ENCODE data around the gene IPO8. TPM values are rescaled to one million over a fixed set of nuclear protein-coding genes. Genes with fewer than 3 reads are reported as not detected.
"Not testable (repeated sequence)": the region's sequence is repeated elsewhere in the genome, so short reads cannot be mapped to it uniquely, and the experiment has no call there.

IPO8 gene
- total RNA-seq, 1 donor from 2014 or later: 43.5 TPM

DNA sequence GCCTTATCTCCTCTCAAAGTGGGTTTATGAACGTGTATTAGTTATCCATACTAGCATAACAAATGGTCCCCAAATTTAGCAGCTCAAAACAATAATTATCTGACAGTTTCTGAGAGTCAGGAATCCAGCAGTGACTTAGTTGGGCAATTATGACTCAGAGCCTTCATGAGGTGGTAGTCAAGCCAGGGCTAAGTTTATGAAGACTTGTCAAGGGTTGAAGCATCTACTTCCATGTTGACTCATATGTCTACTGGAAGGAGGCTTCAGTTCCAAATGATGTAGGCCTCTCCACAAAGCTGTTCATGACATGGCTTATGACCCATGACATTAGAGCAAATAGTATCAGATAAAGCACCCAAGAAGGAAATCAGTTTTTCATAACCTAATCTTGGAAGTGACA lies 73.2 kb downstream of the IPO8 start:
- no peaks in the 10 kb centered on the region for H3K27me3 Mint-ChIP-seq (ENCODE audit: low read depth)
- H3K9me3 Mint-ChIP-seq: no peaks in the 10 kb centered on the region
- no peak for TF ChIP-seq CTCF (conservative IDR thresholded peaks at IDR 0.05)
- H3K4me1 Mint-ChIP-seq: peaks cover 9% of the 10 kb centered on the region
- H3K4me3 Mint-ChIP-seq: no peak overlapping the region
- no peak overlapping the region for H3K27ac Mint-ChIP-seq (ENCODE audit: unreplicated experiment)
- H3K36me3 Mint-ChIP-seq (ENCODE audit: low read depth): peaks cover 6% of the 10 kb centered on the region
- DNase-seq (ENCODE audit: low read depth, low spot score): no peak

DNA sequence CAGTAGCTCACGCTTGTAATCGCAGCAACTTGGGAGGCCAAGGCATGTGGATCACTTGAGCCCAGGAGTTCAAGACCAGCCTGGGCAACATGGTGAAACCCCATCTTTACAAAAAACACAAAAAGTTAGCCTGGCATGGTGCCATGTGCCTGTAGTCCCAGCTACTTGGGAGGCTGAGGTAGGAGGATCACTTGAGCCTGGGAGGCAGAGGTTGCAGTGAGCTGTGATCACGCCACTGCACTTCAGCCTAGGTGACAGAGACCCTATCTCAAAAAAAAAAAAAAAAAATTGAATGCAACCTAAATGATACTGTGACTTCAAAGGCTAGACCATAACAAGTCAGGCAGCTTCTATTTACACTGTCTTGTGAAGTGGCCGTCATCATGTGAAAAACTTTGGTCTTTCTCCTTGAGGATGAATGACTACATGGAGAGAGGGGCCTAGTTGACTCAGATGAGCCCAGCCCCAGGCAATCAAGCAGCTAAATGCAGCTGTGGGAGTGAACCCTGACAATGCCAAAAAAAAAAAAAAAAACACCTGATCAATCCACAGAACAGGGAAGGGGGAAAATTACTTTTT lies 73.9 kb downstream of the IPO8 start:
- H3K9me3 Mint-ChIP-seq; DNase-seq (ENCODE audit: low read depth, low spot score); H3K27me3 Mint-ChIP-seq (ENCODE audit: low read depth); H3K4me1 Mint-ChIP-seq; H3K4me3 Mint-ChIP-seq; H3K36me3 Mint-ChIP-seq (ENCODE audit: low read depth); H3K27ac Mint-ChIP-seq (ENCODE audit: unreplicated experiment): not testable (repeated sequence)

DNA sequence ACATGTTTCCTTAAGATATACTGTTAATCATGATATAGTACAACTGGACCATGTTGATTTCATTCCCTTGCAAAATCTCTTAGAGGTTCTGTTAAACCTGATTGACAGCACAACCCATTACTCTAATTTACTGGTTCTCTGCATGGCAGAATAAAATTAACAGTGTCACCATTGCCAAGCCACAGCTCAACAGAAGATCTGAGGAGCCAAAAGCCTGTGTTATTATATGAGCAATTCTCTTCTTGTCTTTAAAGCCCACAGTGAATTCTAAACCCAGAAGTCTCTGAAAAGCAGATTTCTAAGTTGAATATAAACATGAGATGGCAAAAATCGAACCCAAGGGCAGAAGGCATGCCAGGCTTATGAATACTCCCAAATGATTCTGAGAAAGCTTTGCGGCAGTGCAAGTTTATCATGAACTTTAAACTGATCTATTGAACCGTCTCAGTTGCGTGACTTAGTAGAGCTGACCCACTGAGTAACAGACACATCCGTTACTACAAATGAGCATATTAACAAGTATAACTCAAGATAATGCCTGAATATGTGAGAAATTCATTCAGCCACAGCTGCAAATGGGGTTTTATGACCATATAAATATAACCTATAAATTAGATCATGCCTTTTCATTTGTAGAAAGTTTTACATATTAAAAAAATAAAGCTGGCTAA lies 78.2 kb downstream of the IPO8 start:
- Mint-ChIP-seq H3K27ac (ENCODE audit: unreplicated experiment) (no peak overlapping the region), H3K4me1 (peaks cover 13% of the 10 kb centered on the region), H3K4me3 (no peak overlapping the region), H3K27me3 (ENCODE audit: low read depth) (no peaks in the 10 kb centered on the region), H3K9me3 (no peaks in the 10 kb centered on the region), H3K36me3 (ENCODE audit: low read depth) (peaks cover 2% of the 10 kb centered on the region)
- TF ChIP-seq CTCF (conservative IDR thresholded peaks at IDR 0.05): no peak
- no peak for DNase-seq (ENCODE audit: low read depth, low spot score)

- no peak for DNase-seq (ENCODE audit: low read depth, low spot score)
- Mint-ChIP-seq H3K36me3 (ENCODE audit: low read depth) (no peaks in the 10 kb centered on the region), H3K27ac (ENCODE audit: unreplicated experiment) (peak overlapping the region; percentile 86), H3K4me1 (peaks cover 13% of the 10 kb centered on the region), H3K4me3 (no peak overlapping the region), H3K27me3 (ENCODE audit: low read depth) (no peaks in the 10 kb centered on the region), H3K9me3 (peaks cover 3% of the 10 kb centered on the region)
- TF ChIP-seq CTCF (conservative IDR thresholded peaks at IDR 0.05): no peak
Measured at GRCh38 chr12:30614031-30614430, 81.6 kb downstream of the IPO8 start.

DNA sequence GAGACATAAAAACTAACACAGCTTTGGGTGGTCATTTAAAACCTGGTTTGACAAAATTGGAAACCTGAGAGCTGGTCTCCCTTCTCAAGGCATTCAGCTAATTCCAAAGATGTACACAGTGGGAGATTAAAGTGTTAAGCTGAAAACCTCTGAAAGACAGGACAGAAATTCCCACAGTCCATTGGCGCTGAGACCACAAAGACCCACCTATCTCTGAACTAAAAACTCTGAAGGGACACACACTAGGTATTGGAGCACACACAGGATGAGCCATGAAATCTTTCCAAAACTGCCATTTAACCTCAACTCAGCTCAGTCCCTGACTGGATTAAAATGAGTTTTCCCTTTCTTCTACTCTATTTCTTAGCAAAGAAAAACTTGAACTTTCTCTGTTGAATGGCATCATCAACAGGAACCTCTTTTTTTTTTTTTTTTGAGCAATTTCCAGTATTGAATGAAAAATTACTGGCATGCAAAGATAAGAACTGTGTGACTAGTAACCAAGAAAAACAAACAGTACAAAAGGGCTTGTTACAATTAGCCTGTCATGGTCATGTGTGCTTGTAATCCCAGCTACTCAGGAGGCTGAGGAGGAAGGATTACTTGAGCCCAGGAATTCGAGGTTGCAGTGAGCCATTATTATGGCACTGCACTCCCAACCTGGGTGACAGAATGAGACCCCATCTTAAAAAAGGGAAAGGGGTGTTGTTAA lies 82.4 kb downstream of the IPO8 start:
- no peaks in the 10 kb centered on the region for H3K27me3 Mint-ChIP-seq (ENCODE audit: low read depth)
- H3K36me3 Mint-ChIP-seq (ENCODE audit: low read depth): peaks cover 5% of the 10 kb centered on the region
- no peak for DNase-seq (ENCODE audit: low read depth, low spot score)
- no peak overlapping the region for H3K4me3 Mint-ChIP-seq
- H3K9me3 Mint-ChIP-seq: peaks cover 5% of the 10 kb centered on the region
- H3K4me1 Mint-ChIP-seq: peaks cover 10% of the 10 kb centered on the region
- H3K27ac Mint-ChIP-seq (ENCODE audit: unreplicated experiment): no peak overlapping the region
- TF ChIP-seq CTCF (conservative IDR thresholded peaks at IDR 0.05): no peak

DNA sequence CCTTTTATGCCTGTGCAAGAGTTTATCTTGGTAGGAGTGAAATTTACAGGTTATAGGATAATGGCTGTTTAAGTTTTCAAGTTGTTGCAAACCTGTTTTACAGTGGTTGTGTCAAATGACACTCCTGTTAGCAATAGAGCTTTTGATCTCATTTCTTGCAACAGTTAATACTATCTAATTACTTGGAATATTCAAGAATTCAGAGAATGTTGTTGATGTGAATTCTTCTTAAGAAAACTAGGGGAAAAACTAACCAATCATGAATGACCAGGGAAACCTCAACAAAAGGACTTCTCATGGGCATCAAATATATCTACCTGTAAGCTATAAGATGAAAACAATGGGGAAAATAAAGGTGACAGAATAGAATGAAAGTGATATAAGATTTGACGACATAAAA lies 85.0 kb downstream of the IPO8 start:
- no peak for TF ChIP-seq CTCF (conservative IDR thresholded peaks at IDR 0.05)
- Mint-ChIP-seq H3K4me1 (peaks cover 7% of the 10 kb centered on the region), H3K9me3 (peaks cover 10% of the 10 kb centered on the region), H3K4me3 (no peak overlapping the region), H3K27ac (ENCODE audit: unreplicated experiment) (peak overlapping the region; percentile 15), H3K36me3 (ENCODE audit: low read depth) (peaks cover 9% of the 10 kb centered on the region), H3K27me3 (ENCODE audit: low read depth) (no peaks in the 10 kb centered on the region)
- DNase-seq (ENCODE audit: low read depth, low spot score): no peak

DNA sequence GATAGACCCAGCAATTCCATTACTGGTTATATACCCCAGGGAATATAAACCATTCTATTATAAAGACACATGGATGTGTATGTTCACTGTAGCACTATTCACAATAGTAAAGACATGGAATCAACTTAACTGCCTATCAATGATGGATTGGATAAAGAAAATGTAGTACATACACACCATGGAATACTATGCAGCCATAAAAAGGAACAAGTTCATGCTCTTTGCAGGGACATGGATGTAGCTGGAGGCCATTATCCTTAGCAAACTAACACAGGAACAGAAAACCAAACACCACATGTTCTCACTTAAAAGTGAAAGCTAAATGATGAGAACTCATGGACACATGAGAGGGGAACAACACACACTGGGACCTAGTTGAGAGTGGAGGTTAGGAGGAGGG lies 85.8 kb downstream of the IPO8 start:
- H3K4me3 Mint-ChIP-seq; H3K36me3 Mint-ChIP-seq (ENCODE audit: low read depth); H3K9me3 Mint-ChIP-seq; H3K4me1 Mint-ChIP-seq; H3K27me3 Mint-ChIP-seq (ENCODE audit: low read depth); DNase-seq (ENCODE audit: low read depth, low spot score); H3K27ac Mint-ChIP-seq (ENCODE audit: unreplicated experiment): not testable (repeated sequence)

- not testable (repeated sequence) for H3K4me1 Mint-ChIP-seq; H3K4me3 Mint-ChIP-seq; H3K27me3 Mint-ChIP-seq (ENCODE audit: low read depth)
- DNase-seq (ENCODE audit: low read depth, low spot score): peak; percentile 3
- H3K27ac Mint-ChIP-seq (ENCODE audit: unreplicated experiment): peak overlapping the region; percentile 79
- peaks cover 17% of the 10 kb centered on the region for H3K36me3 Mint-ChIP-seq (ENCODE audit: low read depth)
- H3K9me3 Mint-ChIP-seq: peaks cover 16% of the 10 kb centered on the region
Measured at GRCh38 chr12:30604302-30604701, 91.4 kb downstream of the IPO8 start.

All from neural crest cell (in vitro differentiated cells).